Lung (tissue), 12 donors: Measurements from ENCODE around the gene ADAMTS2. TPM values are rescaled to one million over a fixed set of nuclear protein-coding genes. Genes with fewer than 3 reads are reported as not detected.

Experiments
- ATAC-seq: fragments of 200-7000 bp; cut with Tn5 transposase; one replicate; pipeline ENCODE4 v1.9.1; 2020; ENCODE audit warnings: moderate number of reproducible peaks; ENCODE audit not compliant: insufficient read depth, low FRiP score
- DNase-seq, 3 donors: peaks; one replicate each; pipeline ENCODE4 v3.0.0-alpha.2; 2013 to 2017
- H3K27ac ChIP-seq, 2 donors: one replicate each; pipeline ENCODE4 v1.5.1; 2013; ENCODE audit warnings: mild to moderate bottlenecking in 2 of 2, moderate library complexity in 2 of 2, control low read depth in 1 of 2, inconsistent platforms in 1 of 2, low read depth in 1 of 2, low read length in 1 of 2
- H3K27me3 ChIP-seq, 3 donors: one replicate each; pipeline ENCODE4 v1.5.1; 2013; ENCODE audit warnings: low read length in 2 of 3; ENCODE audit not compliant: control insufficient read depth in 3 of 3, insufficient read depth in 3 of 3
- H3K36me3 ChIP-seq, 4 donors: one replicate each; pipeline ENCODE4 v1.5.1; 2013; ENCODE audit warnings: low read length in 4 of 4, mild to moderate bottlenecking in 1 of 4, moderate library complexity in 1 of 4; ENCODE audit not compliant: control insufficient read depth in 4 of 4, insufficient read depth in 4 of 4
- H3K4me1 ChIP-seq, 5 donors: one replicate each; pipeline ENCODE4 v1.5.1; 2013; ENCODE audit warnings: low read length in 5 of 5, mild to moderate bottlenecking in 2 of 5, moderate library complexity in 1 of 5; ENCODE audit not compliant: control insufficient read depth in 5 of 5, insufficient read depth in 5 of 5
- H3K4me3 ChIP-seq: one replicate; pipeline ENCODE4 v1.5.1; 2013; ENCODE audit warnings: mild to moderate bottlenecking, control low read depth, moderate library complexity
- H3K9ac ChIP-seq, 2 donors: one replicate each; pipeline ENCODE4 v1.5.1; 2013; ENCODE audit warnings: low read length in 2 of 2, control low read depth in 1 of 2; ENCODE audit not compliant: insufficient read depth in 1 of 2
- H3K9me3 ChIP-seq, 4 donors: one replicate each; pipeline ENCODE4 v1.5.1; 2013; ENCODE audit warnings: low read length in 3 of 4, mild to moderate bottlenecking in 1 of 4, moderate library complexity in 1 of 4; ENCODE audit not compliant: control insufficient read depth in 4 of 4, insufficient read depth in 3 of 4
- CTCF ChIP-seq: IDR thresholded peaks from 2 replicates; pipeline ENCODE4 v1.5.1; 2012; ENCODE audit warnings: mild to moderate bottlenecking; ENCODE audit errors: control extremely low read depth, extremely low read depth
- WGBS, 2 donors: extraction: QIAGEN DNeasy Blood & Tissue Kit; methylation state at CpG; one replicate each; pipeline ENCODE4 v1.1.7; 2013; 5-methylcytosine and 5-hydroxymethylcytosine counted together
- polyA plus RNA-seq, 2 donors: library from polyadenylated mRNA; stranded (reverse); fragments of 200-250 nt; gene quantifications; one replicate each; pipeline ENCODE4 v1.2.1, GENCODE V29; 2013
- total RNA-seq, 2 donors: library from RNA; depleted of rRNA in 1 of 2; stranded (reverse); fragments of >200 nt in 1 of 2; gene quantifications; one replicate each; pipeline ENCODE4 v1.2.1, GENCODE V29; 2014 to 2021
- donor health status: control.
- donor health status: control.
- donor health status: Bipolar disorder and iron deficiency.
- donor health status: healthy.
- donor health status: DM: yes; HTN: yes; CAD: no.

Gene ADAMTS2
- total and polyA plus RNA-seq, 4 donors, result 9.3 to 45.5 (median 28.7) TPM

GRCh38 chr5:179153921-179154345, 191.3 kb downstream of the ADAMTS2 start:
- Histone ChIP-seq H3K4me1 (no peaks in the 10 kb centered on the region), H3K36me3 (peaks cover 0 to 6% (median under 1%) of the 10 kb centered on the region in 4 donors), H3K27ac (no peak overlapping the region), H3K27me3 (no peaks in the 10 kb centered on the region), H3K9ac (no peak overlapping the region), H3K9me3 (peaks cover 0 to 4% (median 0%) of the 10 kb centered on the region in 4 donors), H3K4me3 (no peak overlapping the region)
- DNase-seq, result peak in 1 of 3 donors; percentile 10
- ATAC-seq, result no peak
- no peak for TF ChIP-seq CTCF
- 92 to 96% methylated on average over 20 to 22 of the region's 22 CpGs for WGBS, 2 donors

- Histone ChIP-seq H3K9me3 (peaks cover 0 to 4% (median 0%) of the 10 kb centered on the region in 4 donors), H3K4me1 (no peaks in the 10 kb centered on the region), H3K27me3 (no peaks in the 10 kb centered on the region), H3K36me3 (peaks cover 0 to 6% (median under 1%) of the 10 kb centered on the region in 4 donors), H3K4me3 (no peak overlapping the region), H3K9ac (no peak overlapping the region), H3K27ac (no peak overlapping the region)
- no peak for ATAC-seq
- peak in 1 of 3 donors; percentile 10 for DNase-seq
- 93 to 95% methylated on average over 24 of the region's 24 CpGs for WGBS, 2 donors
- TF ChIP-seq CTCF, result no peak
Measured at GRCh38 chr5:179153341-179153901, 191.8 kb downstream of the ADAMTS2 start.

DNA sequence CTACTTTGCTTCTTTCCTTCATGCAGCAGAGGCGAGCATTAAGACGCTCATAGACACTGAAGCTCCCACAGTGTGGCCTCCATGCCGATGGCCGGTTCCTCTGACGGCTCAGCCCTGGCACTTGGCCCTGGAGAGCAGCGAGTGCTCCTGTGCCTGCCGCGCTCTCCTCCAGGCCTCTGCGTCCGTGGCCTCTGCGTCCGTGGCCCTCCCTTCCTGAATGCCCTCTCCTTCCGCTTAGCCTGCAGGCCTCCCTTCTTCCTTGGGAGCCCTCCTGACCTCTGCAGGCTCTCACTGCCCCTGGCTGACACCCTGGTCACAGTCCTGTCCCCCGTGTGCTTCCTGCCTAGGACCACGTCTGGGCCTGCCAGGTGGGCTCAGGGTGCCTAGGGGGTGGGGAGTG, 192.3 kb downstream of the ADAMTS2 start:
- TF ChIP-seq CTCF, result no peak
- Histone ChIP-seq H3K4me1 (no peaks in the 10 kb centered on the region), H3K27me3 (no peaks in the 10 kb centered on the region), H3K4me3 (no peak overlapping the region), H3K27ac (no peak overlapping the region), H3K36me3 (peaks cover 0 to 6% (median under 1%) of the 10 kb centered on the region in 4 donors), H3K9ac (no peak overlapping the region), H3K9me3 (peaks cover 0 to 4% (median 0%) of the 10 kb centered on the region in 4 donors)
- DNase-seq, result peak in 1 of 3 donors; percentile 9
- no peak for ATAC-seq
- 90 to 93% methylated on average over 15 of the region's 15 CpGs for WGBS, 2 donors
